IgD-negative memory B cell (primary cell): Measurements from ENCODE around the gene DENND2C. TPM values are rescaled to one million over a fixed set of nuclear protein-coding genes. Genes with fewer than 3 reads are reported as not detected.

ENCODE experiments used
- H3K27ac Mint-ChIP-seq, 3 donors: one replicate each; pipeline ENCODE4 v1.8.0; 2020 to 2022; ENCODE audit warnings: mild to moderate bottlenecking in 3 of 3, mixed read lengths in 3 of 3, moderate library complexity in 1 of 3
- H3K27me3 Mint-ChIP-seq: one replicate; pipeline ENCODE4 v1.8.0; 2021; ENCODE audit warnings: mixed read lengths
- H3K36me3 Mint-ChIP-seq: one replicate; pipeline ENCODE4 v1.8.0; 2020; ENCODE audit warnings: mild to moderate bottlenecking, mixed read lengths
- H3K4me1 Mint-ChIP-seq, 3 donors: one replicate each; pipeline ENCODE4 v1.8.0; 2020 to 2022; ENCODE audit warnings: mixed read lengths in 3 of 3, mild to moderate bottlenecking in 1 of 3
- H3K4me3 Mint-ChIP-seq, 4 donors: one replicate each; pipeline ENCODE4 v1.8.0; 2020 to 2022; ENCODE audit warnings: mild to moderate bottlenecking in 4 of 4, mixed read lengths in 4 of 4, moderate library complexity in 3 of 4
- H3K9me3 Mint-ChIP-seq, 3 donors: one replicate each; pipeline ENCODE4 v1.8.0; 2020 to 2021; ENCODE audit warnings: mixed read lengths in 3 of 3, mild to moderate bottlenecking in 1 of 3
- polyA plus RNA-seq: library from polyadenylated mRNA; unstranded; fragments of 300-500 nt; fragmentation: Illumina TruSeq; gene quantifications from one replicate; pipeline ENCODE4 v1.2.3, GENCODE V29; 2021

DENND2C gene
- polyA plus RNA-seq, 1 donor from 2014 or later = 0.25 TPM

DNA sequence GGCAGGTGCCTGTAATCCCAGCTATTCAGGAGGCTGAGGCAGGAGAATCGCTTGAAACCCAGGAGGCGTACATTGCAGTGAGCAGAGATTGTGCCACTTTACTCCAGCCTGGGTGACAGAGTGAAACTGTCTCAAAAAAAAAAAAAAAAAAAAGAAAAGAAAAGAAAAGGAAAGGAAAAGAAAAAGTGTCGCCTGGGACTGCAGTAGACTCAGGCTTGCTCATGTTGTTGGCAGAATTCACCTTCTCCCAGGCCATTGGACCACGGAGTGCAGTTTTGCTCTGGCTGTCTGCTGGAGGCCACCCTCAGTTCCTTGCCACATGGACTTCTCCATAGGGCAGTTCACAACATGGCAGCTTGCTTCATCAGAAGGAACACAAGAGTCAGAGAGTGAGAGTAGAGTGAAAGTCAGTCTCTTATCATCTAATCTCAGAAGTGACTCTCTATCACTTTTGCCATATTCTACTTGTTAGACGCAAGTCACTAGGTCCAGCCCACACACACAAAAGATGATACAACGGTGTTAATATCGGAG lies 117.7 kb downstream of the DENND2C start:
- peaks cover 2% of the 10 kb centered on the region for H3K36me3 Mint-ChIP-seq
- H3K27ac Mint-ChIP-seq = no peak overlapping the region

DNA sequence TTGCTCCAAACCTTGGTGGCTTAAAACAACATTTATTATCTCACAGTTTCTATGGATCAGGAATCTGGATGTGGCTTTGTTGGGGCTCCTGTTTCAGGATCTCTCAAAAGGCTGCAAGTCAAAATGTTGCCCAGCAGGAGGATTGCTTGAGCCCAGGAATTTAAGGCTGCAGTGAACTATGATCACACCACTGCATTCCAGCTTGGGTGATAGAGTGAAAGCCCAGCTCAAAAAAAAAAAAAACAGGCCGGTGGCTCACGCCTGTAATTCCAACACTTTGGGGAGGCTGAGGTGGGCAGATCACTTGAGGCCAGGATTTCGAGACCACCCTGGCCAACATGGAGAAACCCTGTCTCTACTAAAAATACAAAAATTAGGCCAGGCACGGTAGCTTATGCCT lies 118.4 kb downstream of the DENND2C start:
- peak overlapping the region in 1 of 3 donors; percentile 41 for H3K27ac Mint-ChIP-seq
- H3K4me1 Mint-ChIP-seq = no peaks in the 10 kb centered on the region
- no peaks in the 10 kb centered on the region for H3K27me3 Mint-ChIP-seq
- no peak overlapping the region for H3K4me3 Mint-ChIP-seq
- H3K9me3 Mint-ChIP-seq = no peaks in the 10 kb centered on the region
- peaks cover 4% of the 10 kb centered on the region for H3K36me3 Mint-ChIP-seq

More for the DNA sequence above, 117.7 kb downstream of the DENND2C start:
- Mint-ChIP-seq H3K9me3 (no peaks in the 10 kb centered on the region), H3K4me1 (no peaks in the 10 kb centered on the region), H3K4me3 (no peak overlapping the region), H3K27me3 (no peaks in the 10 kb centered on the region)

- no peaks in the 10 kb centered on the region for H3K9me3 Mint-ChIP-seq
- peaks cover 4% of the 10 kb centered on the region for H3K36me3 Mint-ChIP-seq
- H3K27me3 Mint-ChIP-seq = no peaks in the 10 kb centered on the region
- no peak overlapping the region for H3K4me3 Mint-ChIP-seq
- no peaks in the 10 kb centered on the region for H3K4me1 Mint-ChIP-seq
- no peak overlapping the region for H3K27ac Mint-ChIP-seq
Measured at GRCh38 chr1:114550336-114550735, 119.5 kb downstream of the DENND2C start.

DNA sequence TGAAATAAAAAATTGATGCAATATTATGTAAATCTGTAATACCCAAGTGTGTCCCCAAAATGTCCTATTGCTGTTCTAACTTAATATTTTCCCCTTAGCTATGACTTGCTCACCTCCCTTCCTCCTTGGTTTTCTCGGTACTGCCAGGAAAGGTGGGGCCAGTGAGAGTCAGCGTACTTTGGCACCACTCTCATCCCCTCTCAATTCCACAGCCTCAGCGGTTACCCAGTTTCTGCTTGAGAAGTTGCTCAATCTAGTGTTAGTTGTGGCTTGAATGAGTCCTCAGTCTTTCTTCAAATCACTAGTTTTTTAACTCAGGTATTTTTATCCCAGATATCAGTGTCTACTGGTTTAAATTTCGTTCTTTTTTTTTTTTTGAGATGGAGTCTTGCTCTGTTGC lies 120.7 kb downstream of the DENND2C start:
- H3K27me3 Mint-ChIP-seq = no peaks in the 10 kb centered on the region
- H3K4me1 Mint-ChIP-seq = no peaks in the 10 kb centered on the region
- H3K36me3 Mint-ChIP-seq = peaks cover 4% of the 10 kb centered on the region
- no peak overlapping the region for H3K4me3 Mint-ChIP-seq
- H3K27ac Mint-ChIP-seq = no peak overlapping the region
- no peaks in the 10 kb centered on the region for H3K9me3 Mint-ChIP-seq

- H3K4me1 Mint-ChIP-seq = no peaks in the 10 kb centered on the region
- no peaks in the 10 kb centered on the region for H3K27me3 Mint-ChIP-seq
- peaks cover 4% of the 10 kb centered on the region for H3K36me3 Mint-ChIP-seq
- H3K27ac Mint-ChIP-seq = no peak overlapping the region
- H3K4me3 Mint-ChIP-seq = no peak overlapping the region
- no peaks in the 10 kb centered on the region for H3K9me3 Mint-ChIP-seq
Measured at GRCh38 chr1:114547076-114547475, 122.8 kb downstream of the DENND2C start.

DNA sequence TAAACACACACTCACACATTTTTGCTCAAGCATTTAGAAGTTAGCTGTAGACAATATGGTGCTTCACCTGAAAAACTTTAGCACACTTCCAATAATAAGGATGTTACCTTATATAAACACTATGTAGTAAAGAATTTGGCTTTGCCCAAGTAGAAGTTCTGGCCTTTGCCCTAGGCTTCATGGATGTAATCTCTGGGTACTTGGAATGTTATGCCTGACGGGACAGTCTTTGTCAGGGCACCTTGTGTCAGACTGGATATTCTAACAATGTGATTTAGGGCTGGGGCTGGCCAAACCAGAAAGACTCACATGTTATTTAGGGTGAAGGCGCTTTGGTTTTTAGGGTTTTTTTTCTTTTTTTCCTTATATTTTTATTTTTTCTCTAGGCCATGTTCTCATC lies 124.1 kb downstream of the DENND2C start:
- Mint-ChIP-seq H3K4me3 (no peak overlapping the region), H3K4me1 (no peaks in the 10 kb centered on the region), H3K27ac (no peak overlapping the region), H3K36me3 (peaks cover 4% of the 10 kb centered on the region), H3K9me3 (no peaks in the 10 kb centered on the region), H3K27me3 (no peaks in the 10 kb centered on the region)

- H3K9me3 Mint-ChIP-seq = no peaks in the 10 kb centered on the region
- H3K36me3 Mint-ChIP-seq = peaks cover 4% of the 10 kb centered on the region
- H3K27me3 Mint-ChIP-seq = no peaks in the 10 kb centered on the region
- no peak overlapping the region for H3K4me3 Mint-ChIP-seq
- H3K27ac Mint-ChIP-seq = no peak overlapping the region
- no peaks in the 10 kb centered on the region for H3K4me1 Mint-ChIP-seq
Measured at GRCh38 chr1:114545315-114545714, 124.5 kb downstream of the DENND2C start.

DNA sequence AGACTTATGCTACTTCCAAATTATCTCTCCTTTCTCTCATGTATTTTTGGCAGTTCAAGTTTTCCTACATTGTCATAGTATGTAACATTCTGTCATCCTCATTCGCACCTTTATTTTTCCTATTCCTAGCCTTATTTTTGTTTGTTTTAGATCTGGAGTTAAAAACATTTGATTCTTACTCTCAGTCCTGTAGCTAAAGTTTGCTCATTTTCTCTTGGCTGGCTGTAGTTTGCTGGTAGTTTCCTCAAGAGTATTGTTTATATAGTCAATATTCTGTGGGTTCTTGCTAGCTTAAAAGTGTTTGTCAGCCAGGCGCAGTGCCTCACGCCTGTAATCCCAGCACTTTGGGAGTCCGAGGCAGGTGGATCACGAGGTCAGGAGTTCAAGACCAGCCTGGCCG lies 129.0 kb downstream of the DENND2C start:
- Mint-ChIP-seq H3K4me1 (no peaks in the 10 kb centered on the region), H3K27ac (no peak overlapping the region)

GRCh38 chr1:114540272-114540671 lies 129.6 kb downstream of the DENND2C start:
- peaks cover 2% of the 10 kb centered on the region for H3K27me3 Mint-ChIP-seq
- no peak overlapping the region for H3K27ac Mint-ChIP-seq
- H3K4me1 Mint-ChIP-seq = no peaks in the 10 kb centered on the region
- no peaks in the 10 kb centered on the region for H3K9me3 Mint-ChIP-seq
- H3K4me3 Mint-ChIP-seq = no peak overlapping the region
- H3K36me3 Mint-ChIP-seq = no peaks in the 10 kb centered on the region

More for the DNA sequence above, 129.0 kb downstream of the DENND2C start:
- H3K27me3 Mint-ChIP-seq = peaks cover 2% of the 10 kb centered on the region
- no peak overlapping the region for H3K4me3 Mint-ChIP-seq
- H3K9me3 Mint-ChIP-seq = no peaks in the 10 kb centered on the region
- no peaks in the 10 kb centered on the region for H3K36me3 Mint-ChIP-seq

DNA sequence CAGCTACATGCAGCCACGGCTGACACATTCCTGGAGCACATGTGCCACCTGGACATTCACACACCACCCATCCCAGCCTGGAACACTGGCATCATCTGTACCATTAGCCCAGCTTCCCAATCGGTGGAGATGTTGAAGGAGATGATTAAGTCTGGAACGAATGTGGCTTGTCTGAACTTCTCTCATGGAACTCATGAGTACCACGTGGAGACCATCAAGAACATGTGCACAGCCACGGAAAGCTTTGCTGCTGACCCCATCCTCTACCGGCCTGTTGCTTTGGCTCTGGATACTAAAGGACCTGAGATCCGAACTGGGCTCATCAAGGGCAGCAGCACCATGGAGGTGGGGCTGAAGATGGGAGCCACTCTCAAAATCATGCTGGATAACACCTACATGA lies 133.8 kb downstream of the DENND2C start:
- no peaks in the 10 kb centered on the region for H3K4me1 Mint-ChIP-seq
- no peaks in the 10 kb centered on the region for H3K36me3 Mint-ChIP-seq
- H3K9me3 Mint-ChIP-seq = no peaks in the 10 kb centered on the region
- peaks cover 2% of the 10 kb centered on the region for H3K27me3 Mint-ChIP-seq
- no peak overlapping the region for H3K27ac Mint-ChIP-seq
- no peak overlapping the region for H3K4me3 Mint-ChIP-seq

- Mint-ChIP-seq H3K36me3 (no peaks in the 10 kb centered on the region), H3K4me3 (no peak overlapping the region), H3K27me3 (peaks cover 2% of the 10 kb centered on the region), H3K27ac (no peak overlapping the region), H3K4me1 (no peaks in the 10 kb centered on the region), H3K9me3 (no peaks in the 10 kb centered on the region)
Measured at GRCh38 chr1:114535401-114535800, 134.4 kb downstream of the DENND2C start.

Other genes with a start within 250 kb of the DENND2C start
- gene TRIM33, start 158.8 kb downstream of the DENND2C start, polyA plus RNA-seq = 28.0 TPM
- 87.5 TPM for gene BCAS2, start 88.4 kb downstream of the DENND2C start, polyA plus RNA-seq
- 0.21 TPM for gene AMPD1, start 25.5 kb upstream of the DENND2C start, polyA plus RNA-seq
- gene NRAS, start 46.7 kb upstream of the DENND2C start, polyA plus RNA-seq = 30.6 TPM
- 312 TPM for gene CSDE1, start 87.9 kb upstream of the DENND2C start, polyA plus RNA-seq
- 33.9 TPM for gene SIKE1, start 110.6 kb upstream of the DENND2C start, polyA plus RNA-seq
- not detected for gene SYCP1, start 184.8 kb upstream of the DENND2C start, polyA plus RNA-seq